ENCODE measurements around the gene ATG9B. TPM values are rescaled to one million over a fixed set of nuclear protein-coding genes. Genes with fewer than 3 reads are reported as not detected.

ATG9B gene
- total RNA-seq, 1 donor from 2014 or later, result not detected

DNA sequence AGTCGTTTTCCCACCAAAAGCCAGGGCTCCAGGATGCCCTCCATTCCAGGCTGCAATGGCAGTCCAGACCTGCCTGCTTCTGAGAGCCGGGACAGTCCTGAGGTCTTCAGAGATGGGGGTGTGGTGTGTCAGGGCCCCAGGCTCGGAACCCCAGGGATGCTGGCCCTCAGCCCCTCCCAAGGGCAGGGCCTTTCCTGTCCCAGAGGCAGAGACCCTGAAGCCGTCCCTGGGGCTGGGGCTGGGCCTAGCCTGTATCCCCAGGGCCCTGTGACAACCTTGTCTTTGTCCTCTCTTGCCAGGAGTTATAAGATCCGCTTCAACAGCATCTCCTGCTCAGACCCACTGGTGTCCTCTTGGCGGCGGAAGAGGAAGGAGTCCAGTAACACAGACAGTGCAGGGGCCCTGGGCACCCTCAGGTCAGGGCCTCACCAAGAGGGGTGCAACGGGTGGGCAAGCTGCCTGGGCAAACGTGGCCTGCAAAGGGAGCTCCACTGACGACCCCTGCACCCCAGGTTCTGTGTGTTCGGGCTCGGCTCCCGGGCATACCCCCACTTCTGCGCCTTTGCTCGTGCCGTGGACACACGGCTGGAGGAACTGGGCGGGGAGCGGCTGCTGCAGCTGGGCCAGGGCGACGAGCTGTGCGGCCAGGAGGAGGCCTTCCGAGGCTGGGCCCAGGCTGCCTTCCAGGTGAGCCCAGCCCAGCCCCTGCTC is 17.5 kb downstream of the ATG9B start:
- Histone ChIP-seq H3K9ac (ENCODE audit: low read depth in 1 of 3, low read length in 3 of 3) (no peak overlapping the region), H3K4me1 (ENCODE audit: control insufficient read depth in 3 of 3, insufficient read depth in 3 of 3, low read length in 3 of 3) (peaks cover 3 to 16% (median 6%) of the 10 kb centered on the region in 3 donors), H3K4me3 (ENCODE audit: low read length in 3 of 3) (no peak overlapping the region), H3K36me3 (ENCODE audit: control insufficient read depth in 3 of 3, insufficient read depth in 3 of 3, low read length in 3 of 3) (no peaks in the 10 kb centered on the region), H3K9me3 (ENCODE audit: control insufficient read depth in 3 of 3, low read length in 3 of 3) (no peaks in the 10 kb centered on the region), H3K27ac (ENCODE audit: low read depth, low read length) (no peak overlapping the region), H3K27me3 (ENCODE audit: control insufficient read depth in 3 of 3, insufficient read depth in 3 of 3, low read length in 3 of 3) (peaks cover 11 to 21% (median 17%) of the 10 kb centered on the region in 3 donors)

- Histone ChIP-seq H3K36me3 (ENCODE audit: control insufficient read depth in 3 of 3, insufficient read depth in 3 of 3, low read length in 3 of 3) (peaks cover 0 to 4% (median 0%) of the 10 kb centered on the region in 3 donors), H3K27me3 (ENCODE audit: control insufficient read depth in 3 of 3, insufficient read depth in 3 of 3, low read length in 3 of 3) (peaks cover 11 to 18% (median 15%) of the 10 kb centered on the region in 3 donors), H3K9ac (ENCODE audit: low read depth in 1 of 3, low read length in 3 of 3) (no peak overlapping the region), H3K27ac (ENCODE audit: low read depth, low read length) (no peak overlapping the region), H3K9me3 (ENCODE audit: control insufficient read depth in 3 of 3, low read length in 3 of 3) (no peaks in the 10 kb centered on the region), H3K4me1 (ENCODE audit: control insufficient read depth in 3 of 3, insufficient read depth in 3 of 3, low read length in 3 of 3) (peaks cover 3 to 16% (median 6%) of the 10 kb centered on the region in 3 donors), H3K4me3 (ENCODE audit: low read length in 3 of 3) (no peak overlapping the region)
Measured at GRCh38 chr7:151005566-151005965, 18.7 kb downstream of the ATG9B start.

DNA sequence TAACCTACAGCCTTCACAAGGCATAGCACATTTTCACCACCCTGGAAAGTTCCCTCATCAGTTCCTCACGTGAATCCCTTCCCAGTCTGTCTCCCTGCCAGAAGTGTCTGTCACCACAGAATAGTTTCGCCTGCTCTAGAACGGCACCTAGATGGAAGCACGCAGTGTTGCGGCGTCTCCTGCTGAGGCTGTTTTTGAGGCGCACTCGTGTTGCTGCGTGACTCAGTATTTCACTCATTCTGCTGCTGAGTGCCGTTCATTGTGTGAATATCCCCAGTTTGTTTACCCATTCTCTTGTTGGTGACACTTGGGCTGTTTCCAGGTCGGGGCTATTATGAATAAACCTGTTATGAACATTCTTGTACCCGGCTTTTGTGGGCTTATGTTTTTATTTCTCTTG is 20.7 kb downstream of the ATG9B start:
- peaks cover 6 to 15% (median 10%) of the 10 kb centered on the region in 3 donors for H3K27me3 ChIP-seq (ENCODE audit: control insufficient read depth in 3 of 3, insufficient read depth in 3 of 3, low read length in 3 of 3)
- H3K4me1 ChIP-seq (ENCODE audit: control insufficient read depth in 3 of 3, insufficient read depth in 3 of 3, low read length in 3 of 3), result peaks cover 3 to 15% (median 6%) of the 10 kb centered on the region in 3 donors
- H3K9ac ChIP-seq (ENCODE audit: low read depth in 1 of 3, low read length in 3 of 3), result no peak overlapping the region
- H3K27ac ChIP-seq (ENCODE audit: low read depth, low read length), result no peak overlapping the region
- H3K36me3 ChIP-seq (ENCODE audit: control insufficient read depth in 3 of 3, insufficient read depth in 3 of 3, low read length in 3 of 3), result peaks cover 0 to 4% (median 0%) of the 10 kb centered on the region in 3 donors
- no peaks in the 10 kb centered on the region for H3K9me3 ChIP-seq (ENCODE audit: control insufficient read depth in 3 of 3, low read length in 3 of 3)
- H3K4me3 ChIP-seq (ENCODE audit: low read length in 3 of 3), result no peak overlapping the region

- H3K36me3 ChIP-seq (ENCODE audit: control insufficient read depth in 3 of 3, insufficient read depth in 3 of 3, low read length in 3 of 3), result peaks cover 0 to 6% (median 0%) of the 10 kb centered on the region in 3 donors
- H3K27ac ChIP-seq (ENCODE audit: low read depth, low read length), result no peak overlapping the region
Measured at GRCh38 chr7:151001546-151001945, 22.7 kb downstream of the ATG9B start.

DNA sequence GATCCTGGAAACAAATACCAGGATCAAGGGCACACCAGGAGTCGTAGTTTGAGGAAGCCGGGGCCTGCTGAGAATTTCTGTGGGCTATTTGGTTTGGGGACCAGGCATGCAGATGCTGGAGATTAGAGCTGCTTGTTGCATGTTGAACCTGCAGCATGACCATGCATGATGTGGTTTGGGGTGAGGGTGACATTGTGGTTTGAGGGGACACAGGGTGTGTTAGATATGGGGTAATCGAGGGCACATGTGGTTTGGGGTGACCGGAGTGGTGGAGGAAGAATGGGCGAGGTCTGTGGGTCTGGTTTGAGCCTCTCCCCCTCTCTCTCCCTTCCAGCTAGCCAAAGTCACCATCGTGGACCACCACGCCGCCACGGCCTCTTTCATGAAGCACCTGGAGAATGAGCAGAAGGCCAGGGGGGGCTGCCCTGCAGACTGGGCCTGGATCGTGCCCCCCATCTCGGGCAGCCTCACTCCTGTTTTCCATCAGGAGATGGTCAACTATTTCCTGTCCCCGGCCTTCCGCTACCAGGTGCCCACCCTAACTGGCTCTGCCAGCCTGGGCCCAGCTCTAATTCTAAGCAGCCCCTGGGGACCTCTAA is 23.3 kb downstream of the ATG9B start:
- Histone ChIP-seq H3K27ac (ENCODE audit: low read depth, low read length) (no peak overlapping the region), H3K36me3 (ENCODE audit: control insufficient read depth in 3 of 3, insufficient read depth in 3 of 3, low read length in 3 of 3) (peaks cover 0 to 6% (median 0%) of the 10 kb centered on the region in 3 donors), H3K27me3 (ENCODE audit: control insufficient read depth in 3 of 3, insufficient read depth in 3 of 3, low read length in 3 of 3) (peaks cover 0 to 23% (median 7%) of the 10 kb centered on the region in 3 donors), H3K4me3 (ENCODE audit: low read length in 3 of 3) (no peak overlapping the region), H3K4me1 (ENCODE audit: control insufficient read depth in 3 of 3, insufficient read depth in 3 of 3, low read length in 3 of 3) (no peaks in the 10 kb centered on the region), H3K9me3 (ENCODE audit: control insufficient read depth in 3 of 3, low read length in 3 of 3) (no peaks in the 10 kb centered on the region), H3K9ac (ENCODE audit: low read depth in 1 of 3, low read length in 3 of 3) (no peak overlapping the region)

More at GRCh38 chr7:151001546-151001945, 22.7 kb downstream of the ATG9B start:
- Histone ChIP-seq H3K9ac (ENCODE audit: low read depth in 1 of 3, low read length in 3 of 3) (no peak overlapping the region), H3K9me3 (ENCODE audit: control insufficient read depth in 3 of 3, low read length in 3 of 3) (no peaks in the 10 kb centered on the region), H3K4me3 (ENCODE audit: low read length in 3 of 3) (no peak overlapping the region), H3K4me1 (ENCODE audit: control insufficient read depth in 3 of 3, insufficient read depth in 3 of 3, low read length in 3 of 3) (peaks cover 0 to 2% (median 0%) of the 10 kb centered on the region in 3 donors), H3K27me3 (ENCODE audit: control insufficient read depth in 3 of 3, insufficient read depth in 3 of 3, low read length in 3 of 3) (peaks cover 0 to 23% (median 7%) of the 10 kb centered on the region in 3 donors)

GRCh38 chr7:150999497-151000230 is 24.6 kb downstream of the ATG9B start:
- H3K36me3 ChIP-seq (ENCODE audit: control insufficient read depth in 3 of 3, insufficient read depth in 3 of 3, low read length in 3 of 3), result peaks cover 0 to 6% (median 0%) of the 10 kb centered on the region in 3 donors
- peaks cover 0 to 2% (median 0%) of the 10 kb centered on the region in 3 donors for H3K4me1 ChIP-seq (ENCODE audit: control insufficient read depth in 3 of 3, insufficient read depth in 3 of 3, low read length in 3 of 3)
- no peak overlapping the region for H3K9ac ChIP-seq (ENCODE audit: low read depth in 1 of 3, low read length in 3 of 3)
- no peak overlapping the region for H3K4me3 ChIP-seq (ENCODE audit: low read length in 3 of 3)
- no peak overlapping the region for H3K27ac ChIP-seq (ENCODE audit: low read depth, low read length)
- H3K27me3 ChIP-seq (ENCODE audit: control insufficient read depth in 3 of 3, insufficient read depth in 3 of 3, low read length in 3 of 3), result peaks cover 0 to 23% (median 7%) of the 10 kb centered on the region in 3 donors
- no peaks in the 10 kb centered on the region for H3K9me3 ChIP-seq (ENCODE audit: control insufficient read depth in 3 of 3, low read length in 3 of 3)

DNA sequence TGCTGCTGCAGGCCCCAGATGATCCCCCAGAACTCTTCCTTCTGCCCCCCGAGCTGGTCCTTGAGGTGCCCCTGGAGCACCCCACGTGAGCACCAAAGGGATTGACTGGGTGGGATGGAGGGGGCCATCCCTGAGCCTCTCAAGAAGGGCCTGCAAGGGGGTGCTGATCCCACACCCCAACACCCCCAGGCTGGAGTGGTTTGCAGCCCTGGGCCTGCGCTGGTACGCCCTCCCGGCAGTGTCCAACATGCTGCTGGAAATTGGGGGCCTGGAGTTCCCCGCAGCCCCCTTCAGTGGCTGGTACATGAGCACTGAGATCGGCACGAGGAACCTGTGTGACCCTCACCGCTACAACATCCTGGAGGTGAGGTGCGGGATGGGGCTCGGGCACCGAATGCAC is 25.3 kb downstream of the ATG9B start:
- no peak overlapping the region for H3K9ac ChIP-seq (ENCODE audit: low read depth in 1 of 3, low read length in 3 of 3)
- peaks cover 0 to 6% (median 0%) of the 10 kb centered on the region in 3 donors for H3K36me3 ChIP-seq (ENCODE audit: control insufficient read depth in 3 of 3, insufficient read depth in 3 of 3, low read length in 3 of 3)
- no peak overlapping the region for H3K27ac ChIP-seq (ENCODE audit: low read depth, low read length)
- H3K4me1 ChIP-seq (ENCODE audit: control insufficient read depth in 3 of 3, insufficient read depth in 3 of 3, low read length in 3 of 3), result peaks cover 0 to 4% (median 0%) of the 10 kb centered on the region in 3 donors
- no peaks in the 10 kb centered on the region for H3K9me3 ChIP-seq (ENCODE audit: control insufficient read depth in 3 of 3, low read length in 3 of 3)
- H3K27me3 ChIP-seq (ENCODE audit: control insufficient read depth in 3 of 3, insufficient read depth in 3 of 3, low read length in 3 of 3), result peaks cover 0 to 23% (median 7%) of the 10 kb centered on the region in 3 donors
- H3K4me3 ChIP-seq (ENCODE audit: low read length in 3 of 3), result no peak overlapping the region

- H3K36me3 ChIP-seq (ENCODE audit: control insufficient read depth in 3 of 3, insufficient read depth in 3 of 3, low read length in 3 of 3), result peaks cover 0 to 6% (median 0%) of the 10 kb centered on the region in 3 donors
- peaks cover 0 to 4% (median 0%) of the 10 kb centered on the region in 3 donors for H3K4me1 ChIP-seq (ENCODE audit: control insufficient read depth in 3 of 3, insufficient read depth in 3 of 3, low read length in 3 of 3)
- no peaks in the 10 kb centered on the region for H3K9me3 ChIP-seq (ENCODE audit: control insufficient read depth in 3 of 3, low read length in 3 of 3)
Measured at GRCh38 chr7:150998341-150998740, 26.0 kb downstream of the ATG9B start.

DNA sequence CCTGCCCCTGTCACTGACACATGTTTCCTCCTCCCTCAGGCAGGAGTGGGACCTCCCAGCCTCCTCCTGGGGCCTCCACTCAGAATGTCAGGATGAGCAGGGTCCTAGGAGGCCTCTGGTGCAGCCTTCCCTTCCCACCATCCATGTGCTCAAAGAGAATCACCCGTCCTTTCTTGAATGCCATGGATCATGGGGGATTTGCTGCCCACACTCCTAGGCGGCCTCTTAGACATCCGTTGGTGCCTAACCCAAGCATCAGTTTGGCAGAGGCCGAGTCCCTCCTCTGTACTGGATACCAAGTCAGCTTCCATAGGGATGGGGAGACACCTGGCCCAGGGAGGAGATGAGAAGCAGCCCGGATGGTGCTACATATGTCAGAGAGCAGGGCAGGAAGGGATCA is 26.5 kb downstream of the ATG9B start:
- Histone ChIP-seq H3K4me1 (ENCODE audit: control insufficient read depth in 3 of 3, insufficient read depth in 3 of 3, low read length in 3 of 3) (peaks cover 0 to 4% (median 0%) of the 10 kb centered on the region in 3 donors), H3K9me3 (ENCODE audit: control insufficient read depth in 3 of 3, low read length in 3 of 3) (no peaks in the 10 kb centered on the region), H3K36me3 (ENCODE audit: control insufficient read depth in 3 of 3, insufficient read depth in 3 of 3, low read length in 3 of 3) (peaks cover 0 to 6% (median 0%) of the 10 kb centered on the region in 3 donors), H3K27ac (ENCODE audit: low read depth, low read length) (no peak overlapping the region), H3K9ac (ENCODE audit: low read depth in 1 of 3, low read length in 3 of 3) (no peak overlapping the region), H3K27me3 (ENCODE audit: control insufficient read depth in 3 of 3, insufficient read depth in 3 of 3, low read length in 3 of 3) (peaks cover 0 to 20% (median 7%) of the 10 kb centered on the region in 3 donors), H3K4me3 (ENCODE audit: low read length in 3 of 3) (no peak overlapping the region)

More at GRCh38 chr7:150998341-150998740, 26.0 kb downstream of the ATG9B start:
- H3K4me3 ChIP-seq (ENCODE audit: low read length in 3 of 3), result no peak overlapping the region
- no peak overlapping the region for H3K27ac ChIP-seq (ENCODE audit: low read depth, low read length)
- no peak overlapping the region for H3K9ac ChIP-seq (ENCODE audit: low read depth in 1 of 3, low read length in 3 of 3)
- H3K27me3 ChIP-seq (ENCODE audit: control insufficient read depth in 3 of 3, insufficient read depth in 3 of 3, low read length in 3 of 3), result peaks cover 0 to 22% (median 7%) of the 10 kb centered on the region in 3 donors
